ENCODE results near the gene TRIP13.

The TRIP13 gene

GRCh38 chr5:854966-855743 is 37.5 kb upstream of the TRIP13 start:
- CTCF ChIA-PET = no interaction called here
- POLR2A ChIA-PET = interaction anchor here (0.6 kb wide), 1 partner anchor 381 kb away, joined by 6 read pairs; no protein-coding TSS in a partner anchor
- peaks cover 0 to 6% of the 10 kb centered on the region in 2 experiments; a peak in 2 of 3 replicates for H3K36me3 ChIP-seq (ENCODE audit: control insufficient read depth in 2 of 2, insufficient read depth in 1 of 2, low read length in 2 of 2)
- H3K4me1 ChIP-seq (ENCODE audit: control insufficient read depth, insufficient read depth, low read length) = no peaks in the 10 kb centered on the region
- no peak overlapping the region for H3K27ac ChIP-seq (ENCODE audit: extremely low read depth, low read depth, low read length)
- no peak overlapping the region for H3K4me3 ChIP-seq (ENCODE audit: low read depth, low read length)
- no peak for TF ChIP-seq SCRT1 (tag by site-specific recombination; IDR thresholded peaks at IDR 0.05; ENCODE audit: borderline replicate concordance)
- TF ChIP-seq ZNF202 (tag by site-specific recombination; IDR thresholded peaks at IDR 0.05; ENCODE audit: borderline replicate concordance) = no peak
- TF ChIP-seq CTCF (tag by site-specific recombination; IDR thresholded peaks at IDR 0.05) = no peak
- no peak for TF ChIP-seq ZNF416 (tag by site-specific recombination; IDR thresholded peaks at IDR 0.05)
- no peak for TF ChIP-seq ZNF221 (tag by site-specific recombination; IDR thresholded peaks at IDR 0.05; ENCODE audit: borderline replicate concordance)
- TF ChIP-seq ZFHX2 (tag by site-specific recombination; conservative IDR thresholded peaks at IDR 0.05) = no peak
- no peak for TF ChIP-seq ZNF114 (tag by site-specific recombination; IDR thresholded peaks at IDR 0.05)
- no peak for TF ChIP-seq ZNF785 (tag by site-specific recombination; IDR thresholded peaks at IDR 0.05)
- no peak for TF ChIP-seq ZNF707 (tag by site-specific recombination; IDR thresholded peaks at IDR 0.05)
- no peak for TF ChIP-seq HOXD13 (CRISPR knock-in tag; IDR thresholded peaks at IDR 0.05; ENCODE audit: borderline replicate concordance)
- no peak for TF ChIP-seq ZNF529 (tag by site-specific recombination; IDR thresholded peaks at IDR 0.05; ENCODE audit: insufficient replicate concordance)
- no peak for TF ChIP-seq ZBTB21 (tag by site-specific recombination; IDR thresholded peaks at IDR 0.05)
- TF ChIP-seq ZNF658 (tag by site-specific recombination; IDR thresholded peaks at IDR 0.05) = no peak
- no peak for TF ChIP-seq ZNF530 (tag by site-specific recombination; IDR thresholded peaks at IDR 0.05; ENCODE audit: low read depth)
- no peak for TF ChIP-seq SETDB1 (IDR thresholded peaks at IDR 0.05; ENCODE audit: insufficient read length, low read length)
- no peak for TF ChIP-seq ZNF302 (tag by site-specific recombination; IDR thresholded peaks at IDR 0.05; ENCODE audit: low read depth)
- TF ChIP-seq ZNF16 (tag by site-specific recombination; IDR thresholded peaks at IDR 0.05; ENCODE audit: low read depth) = no peak
- no peak for TF ChIP-seq ZNF692 (tag by site-specific recombination; IDR thresholded peaks at IDR 0.05)
- TF ChIP-seq ZBTB49 (tag by site-specific recombination; IDR thresholded peaks at IDR 0.05; ENCODE audit: low read depth) = no peak
- H3K9me3 ChIP-seq (ENCODE audit: control insufficient read depth, insufficient read depth, low read depth, low read length) = no peaks in the 10 kb centered on the region

Data from HEK293 (cell line).